MM.1S (cell line): Measurements from ENCODE around the gene SLIT3.

Source experiments
- DNase-seq: peaks from one replicate; pipeline ENCODE4 v3.0.0-alpha.2; 2015
- H2AFZ ChIP-seq: fragments of 300-600 bp; sonication (generic); 2 replicates; pipeline ENCODE4 v1.6.0; 2016; ENCODE audit warnings: antibody characterized with exemption, low read length
- H3F3A ChIP-seq: fragments of 300-600 bp; sonication (generic); 2 replicates; pipeline ENCODE4 v1.6.1; 2016; ENCODE audit warnings: mild to moderate bottlenecking, antibody characterized with exemption, low read length, moderate library complexity, mixed read lengths; ENCODE audit not compliant: insufficient read depth
- H3K27ac ChIP-seq: fragments of 300-600 bp; sonication (generic); 2 replicates; pipeline ENCODE4 v1.5.1; 2016; ENCODE audit warnings: mild to moderate bottlenecking, low read length
- H3K27me3 ChIP-seq: fragments of 300-600 bp; sonication (generic); replicated peaks from 2 replicates; pipeline ENCODE4 v1.6.0; 2016; ENCODE audit warnings: low read length; ENCODE audit not compliant: insufficient read depth
- H3K36me3 ChIP-seq: fragments of 300-600 bp; sonication (generic); replicated peaks from 2 replicates; pipeline ENCODE4 v1.6.1; 2016; ENCODE audit warnings: mild to moderate bottlenecking, low read length, mixed read lengths; ENCODE audit not compliant: insufficient read depth
- H3K4me1 ChIP-seq: fragments of 300-600 bp; sonication (generic); 2 replicates; pipeline ENCODE4 v1.6.1; 2016; ENCODE audit warnings: low read length, mixed read lengths
- H3K4me2 ChIP-seq: fragments of 300-600 bp; sonication (generic); 2 replicates; pipeline ENCODE4 v1.6.0; 2016; ENCODE audit warnings: low read depth, low read length
- H3K4me3 ChIP-seq: fragments of 300-600 bp; sonication (generic); 2 replicates; pipeline ENCODE4 v1.5.1; 2016; ENCODE audit warnings: low read length, mixed read lengths
- H3K79me2 ChIP-seq: fragments of 300-600 bp; sonication (generic); 2 replicates; pipeline ENCODE4 v1.6.1; 2016; ENCODE audit warnings: mixed run types, low read length, mixed read lengths
- H3K9ac ChIP-seq: fragments of 300-600 bp; sonication (generic); 2 replicates; pipeline ENCODE4 v1.6.1; 2016; ENCODE audit warnings: low read length, mixed read lengths
- H3K9me2 ChIP-seq: fragments of 300-600 bp; sonication (generic); replicated peaks from 2 replicates; pipeline ENCODE4 v1.6.1; 2016; ENCODE audit warnings: mild to moderate bottlenecking, low read length, mixed read lengths; ENCODE audit not compliant: insufficient read depth
- H3K9me3 ChIP-seq: fragments of 300-600 bp; sonication (generic); replicated peaks from 2 replicates; pipeline ENCODE4 v1.6.1; 2016; ENCODE audit warnings: mild to moderate bottlenecking, low read length, mixed read lengths; ENCODE audit not compliant: insufficient read depth
- H4K20me1 ChIP-seq: fragments of 300-600 bp; sonication (generic); 2 replicates; pipeline ENCODE4 v1.6.1; 2016; ENCODE audit warnings: mild to moderate bottlenecking, low read length, moderate library complexity, mixed read lengths; ENCODE audit not compliant: insufficient read depth
- EZH2 ChIP-seq: fragments of 300-600 bp; sonication (generic); optimal IDR thresholded peaks from 2 replicates; pipeline ENCODE3; 2017; ENCODE audit warnings: low read depth, mild to moderate bottlenecking, antibody characterized with exemption, low read length, mixed read lengths
- EZH2phosphoT487 ChIP-seq: fragments of 300-600 bp; sonication (generic); IDR thresholded peaks from 2 replicates; pipeline ENCODE4 v1.6.1; 2018; ENCODE audit warnings: antibody characterized with exemption, low read length
- TF ChIP-seq, protein P1 (sequence below): fragments of 300-600 bp; sonication (generic); IDR thresholded peaks from 2 replicates; pipeline ENCODE4 v1.5.1; 2016; ENCODE audit warnings: antibody characterized with exemption, low read length, mixed read lengths

Gene SLIT3

GRCh38 chr5:168658394-168658793 is 642.5 kb downstream of the SLIT3 start:
- Histone ChIP-seq H3K79me2 (no peaks in the 10 kb centered on the region), H3K4me1 (peaks cover 7% of the 10 kb centered on the region), H3K4me2 (no peak overlapping the region), H2AFZ (no peak overlapping the region), H3K9ac (no peak overlapping the region), H3F3A (peaks cover 5% of the 10 kb centered on the region; the same call in 1 of the 2 replicates), H3K36me3 (no peaks in the 10 kb centered on the region), H3K27me3 (no peaks in the 10 kb centered on the region), H3K27ac (no peak overlapping the region), H3K9me3 (no peaks in the 10 kb centered on the region), H3K9me2 (no peaks in the 10 kb centered on the region), H3K4me3 (no peak overlapping the region), H4K20me1 (no peaks in the 10 kb centered on the region)
- no peak for TF ChIP-seq EZH2phosphoT487
- TF ChIP-seq EZH2: no peak
- TF ChIP-seq, protein P1, sequence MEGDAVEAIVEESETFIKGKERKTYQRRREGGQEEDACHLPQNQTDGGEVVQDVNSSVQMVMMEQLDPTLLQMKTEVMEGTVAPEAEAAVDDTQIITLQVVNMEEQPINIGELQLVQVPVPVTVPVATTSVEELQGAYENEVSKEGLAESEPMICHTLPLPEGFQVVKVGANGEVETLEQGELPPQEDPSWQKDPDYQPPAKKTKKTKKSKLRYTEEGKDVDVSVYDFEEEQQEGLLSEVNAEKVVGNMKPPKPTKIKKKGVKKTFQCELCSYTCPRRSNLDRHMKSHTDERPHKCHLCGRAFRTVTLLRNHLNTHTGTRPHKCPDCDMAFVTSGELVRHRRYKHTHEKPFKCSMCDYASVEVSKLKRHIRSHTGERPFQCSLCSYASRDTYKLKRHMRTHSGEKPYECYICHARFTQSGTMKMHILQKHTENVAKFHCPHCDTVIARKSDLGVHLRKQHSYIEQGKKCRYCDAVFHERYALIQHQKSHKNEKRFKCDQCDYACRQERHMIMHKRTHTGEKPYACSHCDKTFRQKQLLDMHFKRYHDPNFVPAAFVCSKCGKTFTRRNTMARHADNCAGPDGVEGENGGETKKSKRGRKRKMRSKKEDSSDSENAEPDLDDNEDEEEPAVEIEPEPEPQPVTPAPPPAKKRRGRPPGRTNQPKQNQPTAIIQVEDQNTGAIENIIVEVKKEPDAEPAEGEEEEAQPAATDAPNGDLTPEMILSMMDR: no peak
- no peak for DNase-seq

DNA sequence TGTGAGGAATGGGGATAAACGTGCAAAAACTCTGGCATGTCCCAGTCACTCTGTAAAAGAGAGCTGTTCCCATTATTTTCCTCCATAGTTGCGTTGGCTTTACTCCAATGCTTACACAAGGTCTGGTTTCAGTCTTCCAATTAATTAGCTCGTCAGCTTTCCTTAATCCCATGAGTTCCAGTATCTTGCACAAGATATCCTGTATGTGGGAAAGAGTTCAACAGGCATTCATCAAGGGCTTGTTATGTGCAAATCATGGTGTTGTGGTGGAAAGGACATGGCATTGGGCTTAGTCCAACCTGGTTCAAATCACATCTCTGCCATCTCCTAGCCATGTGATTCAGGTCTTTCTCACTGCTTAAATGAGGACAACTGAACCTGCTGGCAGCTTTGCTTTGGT is 644.3 kb downstream of the SLIT3 start:
- no peak overlapping the region for H3K4me3 ChIP-seq

DNA sequence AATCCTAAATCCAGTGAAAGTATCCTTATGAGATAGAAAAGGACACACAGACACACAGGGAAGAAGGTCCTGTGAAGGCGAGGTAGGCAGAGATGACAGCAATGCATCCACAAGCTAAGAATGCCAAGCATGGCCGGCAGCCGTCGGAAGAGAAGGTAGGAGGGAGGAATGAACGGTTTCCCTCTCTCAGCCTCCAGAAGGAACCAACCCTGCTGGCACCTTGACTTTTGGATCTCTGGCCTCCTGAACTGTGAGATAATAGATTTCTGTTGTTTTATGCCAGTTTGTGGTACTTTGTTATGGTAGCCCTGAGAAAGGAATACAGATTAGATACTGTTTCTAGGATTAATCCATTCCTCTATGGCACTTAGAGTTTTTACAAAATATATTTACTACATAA is 645.6 kb downstream of the SLIT3 start:
- Histone ChIP-seq H3K9me2 (no peaks in the 10 kb centered on the region), H3F3A (no peaks in the 10 kb centered on the region), H3K27ac (no peak overlapping the region), H3K79me2 (no peaks in the 10 kb centered on the region), H3K36me3 (no peaks in the 10 kb centered on the region), H3K4me1 (no peaks in the 10 kb centered on the region), H2AFZ (no peak overlapping the region), H3K9ac (no peak overlapping the region), H3K27me3 (no peaks in the 10 kb centered on the region), H3K4me3 (no peak overlapping the region), H4K20me1 (no peaks in the 10 kb centered on the region), H3K4me2 (no peak overlapping the region), H3K9me3 (no peaks in the 10 kb centered on the region)
- no peak for DNase-seq
- TF ChIP-seq EZH2 (no peak), EZH2phosphoT487 (no peak)
- TF ChIP-seq, protein P1: no peak

More for the DNA sequence above, 644.3 kb downstream of the SLIT3 start:
- Histone ChIP-seq H3K79me2 (no peaks in the 10 kb centered on the region), H4K20me1 (no peaks in the 10 kb centered on the region), H2AFZ (no peak overlapping the region), H3K9ac (no peak overlapping the region), H3K27me3 (no peaks in the 10 kb centered on the region), H3K4me2 (no peak overlapping the region), H3K9me3 (no peaks in the 10 kb centered on the region), H3K36me3 (no peaks in the 10 kb centered on the region), H3K27ac (no peak overlapping the region), H3K4me1 (no peaks in the 10 kb centered on the region), H3K9me2 (no peaks in the 10 kb centered on the region), H3F3A (no peaks in the 10 kb centered on the region)
- TF ChIP-seq EZH2 (no peak), EZH2phosphoT487 (no peak)
- TF ChIP-seq, protein P1: no peak
- no peak for DNase-seq
